ENCODE measurements around the gene PCBP3.

PCBP3 gene

DNA sequence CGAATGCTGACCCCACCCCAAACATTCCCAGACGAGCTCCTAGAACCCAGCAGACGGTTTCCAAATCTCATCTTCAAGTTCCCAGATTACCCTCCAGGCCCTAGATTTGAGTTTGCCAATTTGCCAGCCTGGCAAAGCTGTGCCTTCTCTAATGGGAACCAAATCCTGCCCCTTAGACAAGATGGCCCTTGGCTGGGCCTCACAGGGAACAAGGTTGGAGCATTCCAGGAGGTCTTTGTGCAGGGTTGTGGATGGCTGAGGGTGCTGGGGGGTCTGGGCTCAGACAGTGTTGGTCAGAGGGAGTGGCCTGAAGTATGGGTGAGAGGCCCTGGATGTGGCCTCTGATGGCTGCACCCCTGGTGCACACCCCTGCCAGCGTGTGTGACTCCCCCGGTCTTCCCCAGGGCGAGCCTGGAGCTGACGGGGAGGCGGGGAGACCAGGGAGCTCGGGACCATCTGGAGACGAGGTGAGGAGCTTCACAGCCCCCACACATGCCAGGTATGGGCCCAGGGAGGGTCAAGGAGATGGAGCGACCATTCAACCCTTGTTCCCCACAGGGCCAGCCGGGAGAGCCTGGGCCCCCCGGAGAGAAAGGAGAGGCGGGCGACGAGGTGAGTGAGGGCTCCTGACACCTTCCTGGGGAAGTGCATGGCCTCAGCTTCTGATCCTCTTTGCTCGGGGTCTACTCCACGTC lies 348.2 kb downstream of the PCBP3 start:
- DNase-seq (ENCODE audit: low read depth, low spot score): no peak
- no peak overlapping the region for H3K4me3 ChIP-seq (ENCODE audit: low read length)

Measured in Jurkat, Clone E6-1 (cell line).